Body of pancreas (tissue), 4 donors: ENCODE results near the gene KIF3A.

Experiments used
- POLR2A ChIP-seq, 3 donors: fragments of 450-650 bp; IDR thresholded peaks; one replicate each; pipeline ENCODE4 v1.6.1; 2016; ENCODE audit warnings: antibody characterized with exemption in 3 of 3, mild to moderate bottlenecking in 2 of 3
- TF ChIP-seq, protein P1 (sequence below), 7 experiments: fragments of 450-650 bp in 4 of 7; fragments of 200-600 bp in 3 of 7; sonication (generic) in 3 of 7; IDR thresholded peaks; one replicate each; pipeline ENCODE4 v1.5.1; 2016 to 2019; ENCODE audit warnings: antibody characterized with exemption in 7 of 7

DNA sequence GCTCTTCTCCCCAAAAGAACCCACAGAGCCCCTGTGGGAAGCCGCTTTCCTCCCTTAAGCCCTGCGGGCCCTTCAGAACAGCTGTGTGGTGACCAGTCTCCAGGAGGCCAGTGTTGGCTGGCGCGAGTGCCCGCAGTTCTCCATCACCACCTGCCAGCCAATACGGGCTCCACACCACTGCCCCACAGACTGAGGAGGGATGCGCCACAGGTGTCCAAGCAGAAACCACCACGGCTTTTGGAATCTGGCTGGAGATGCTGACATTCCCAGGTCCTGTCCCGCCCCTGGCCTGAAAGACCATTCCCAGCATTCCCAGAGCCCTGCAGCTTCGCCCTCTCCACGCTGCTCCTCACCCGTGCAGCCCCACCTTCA is 22.7 kb upstream of the KIF3A start:
- TF ChIP-seq, protein P1, sequence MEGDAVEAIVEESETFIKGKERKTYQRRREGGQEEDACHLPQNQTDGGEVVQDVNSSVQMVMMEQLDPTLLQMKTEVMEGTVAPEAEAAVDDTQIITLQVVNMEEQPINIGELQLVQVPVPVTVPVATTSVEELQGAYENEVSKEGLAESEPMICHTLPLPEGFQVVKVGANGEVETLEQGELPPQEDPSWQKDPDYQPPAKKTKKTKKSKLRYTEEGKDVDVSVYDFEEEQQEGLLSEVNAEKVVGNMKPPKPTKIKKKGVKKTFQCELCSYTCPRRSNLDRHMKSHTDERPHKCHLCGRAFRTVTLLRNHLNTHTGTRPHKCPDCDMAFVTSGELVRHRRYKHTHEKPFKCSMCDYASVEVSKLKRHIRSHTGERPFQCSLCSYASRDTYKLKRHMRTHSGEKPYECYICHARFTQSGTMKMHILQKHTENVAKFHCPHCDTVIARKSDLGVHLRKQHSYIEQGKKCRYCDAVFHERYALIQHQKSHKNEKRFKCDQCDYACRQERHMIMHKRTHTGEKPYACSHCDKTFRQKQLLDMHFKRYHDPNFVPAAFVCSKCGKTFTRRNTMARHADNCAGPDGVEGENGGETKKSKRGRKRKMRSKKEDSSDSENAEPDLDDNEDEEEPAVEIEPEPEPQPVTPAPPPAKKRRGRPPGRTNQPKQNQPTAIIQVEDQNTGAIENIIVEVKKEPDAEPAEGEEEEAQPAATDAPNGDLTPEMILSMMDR (IDR thresholded peaks at IDR 0.05), result no peak
- no peak for TF ChIP-seq POLR2A (IDR thresholded peaks at IDR 0.05)
